GM21529 (cell line): ENCODE data around the gene CENPH.
A peak's percentile ranks its signal among the peaks of the same experiment; 100 is the strongest.
"Not testable (repeated sequence)": the region's sequence is repeated elsewhere in the genome, so short reads cannot be mapped to it uniquely, and the experiment has no call there.

Source experiments
- ATAC-seq: cut with Tn5 transposase; IDR thresholded peaks from one replicate; pipeline ENCODE4 v1.9.1; 2021; ENCODE audit not compliant: unreplicated experiment

CENPH gene

DNA sequence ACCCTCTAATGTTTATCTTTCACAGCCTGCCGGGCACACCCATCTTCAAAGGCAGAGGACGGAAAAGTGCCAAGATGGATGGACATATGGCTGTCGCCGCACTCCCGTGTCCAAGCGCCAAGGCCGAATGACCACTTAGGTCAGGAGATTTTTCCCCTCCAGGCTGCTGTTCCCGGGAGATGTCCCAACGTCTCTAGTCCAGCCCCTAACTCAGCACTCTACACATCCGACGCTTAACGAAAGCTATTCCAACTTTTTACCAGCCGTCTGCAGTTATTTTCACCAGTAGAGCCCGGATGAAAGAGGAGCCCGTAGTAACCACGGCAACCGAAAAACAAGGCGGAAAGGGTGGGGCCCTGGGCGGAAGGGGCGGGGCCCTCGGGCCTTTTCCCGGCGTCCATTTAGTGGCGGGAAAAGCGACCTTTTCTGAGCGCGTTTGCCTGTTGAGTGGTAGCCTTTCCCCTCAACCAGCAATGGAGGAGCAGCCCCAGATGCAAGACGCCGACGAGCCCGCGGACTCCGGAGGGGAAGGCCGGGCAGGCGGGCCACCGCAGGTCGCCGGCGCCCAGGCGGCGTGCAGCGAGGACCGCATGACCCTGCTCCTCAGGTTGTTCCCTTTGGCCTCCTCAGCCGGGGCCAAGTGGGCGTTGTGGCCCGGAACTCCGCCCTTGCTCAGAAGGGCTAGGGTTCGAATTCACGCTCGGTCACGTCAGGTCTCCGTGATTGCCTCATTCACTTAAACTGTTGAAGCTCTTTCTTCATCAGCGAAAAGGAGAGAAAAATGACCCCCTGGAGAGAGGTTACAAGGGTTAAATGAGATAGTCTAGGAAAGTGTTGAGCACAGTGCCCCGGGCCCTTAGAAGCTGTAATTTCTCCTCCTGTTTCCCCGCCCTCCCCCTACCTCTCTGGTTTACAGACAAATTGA lies at the start of gene CENPH:
TSS of gene CENPH (plus strand) at position 422 of the 925 bp plus-strand sequence. CDS start at position 474, 52 bp downstream.
- peak; percentile 97 for ATAC-seq

DNA sequence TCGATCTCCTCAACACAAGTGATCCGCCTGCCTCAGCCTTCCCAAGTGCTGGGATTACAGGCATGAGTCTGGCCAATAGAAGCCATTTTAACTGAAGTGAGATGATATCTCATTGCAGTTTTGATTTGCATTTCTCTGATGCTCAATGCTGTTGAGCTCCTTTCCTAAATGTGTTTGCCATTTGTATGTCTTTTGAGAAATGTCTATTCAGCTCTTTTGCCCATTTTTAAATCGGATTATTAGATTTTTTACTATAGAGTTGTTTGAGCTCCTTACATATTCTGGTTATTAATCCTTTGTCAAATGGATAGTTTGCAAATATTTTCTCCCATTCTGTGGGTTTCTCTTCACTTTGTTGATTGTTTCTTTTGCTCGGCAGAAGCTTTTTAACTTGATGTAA lies 49.1 kb upstream of the CENPH start:
- ATAC-seq: not testable (repeated sequence)

DNA sequence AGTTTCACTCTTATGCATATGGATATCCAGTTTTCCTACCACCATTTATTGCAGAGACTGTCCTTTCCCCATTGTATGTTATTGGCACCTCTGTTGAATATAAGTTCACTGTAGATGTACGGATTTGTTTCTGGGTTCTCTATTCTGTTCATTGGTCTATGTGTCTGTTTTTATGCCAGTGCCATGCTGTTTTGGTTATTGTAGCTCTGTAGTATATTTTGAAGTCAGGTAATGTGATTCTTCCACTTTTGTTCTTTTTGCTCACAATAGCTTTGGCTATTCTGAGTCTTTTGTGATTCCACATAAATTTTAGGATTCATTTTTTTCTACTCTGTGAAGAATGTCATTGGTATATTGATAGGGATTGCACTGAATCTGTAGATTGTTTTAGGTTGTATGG lies 48.6 kb upstream of the CENPH start:
- no peak for ATAC-seq

DNA sequence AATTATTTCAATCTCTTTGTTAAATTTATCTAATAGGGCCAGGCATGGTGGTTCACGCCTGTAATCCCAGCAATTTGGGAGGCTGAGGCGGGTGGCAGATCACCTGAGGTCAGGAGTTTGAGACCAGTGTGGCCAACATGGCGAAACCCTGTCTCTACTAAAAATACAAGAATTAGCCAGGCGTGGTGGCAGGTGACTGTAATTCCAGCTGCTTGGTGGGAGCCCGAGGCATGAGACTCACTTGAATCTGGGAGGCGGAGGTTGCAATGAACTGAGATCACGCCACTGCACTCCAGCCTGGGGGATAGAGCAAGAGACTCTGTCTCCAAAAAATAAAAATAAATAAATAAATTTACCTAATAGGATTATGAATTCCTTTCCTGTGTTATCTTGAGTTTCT lies 40.8 kb upstream of the CENPH start:
- ATAC-seq: not testable (repeated sequence)

DNA sequence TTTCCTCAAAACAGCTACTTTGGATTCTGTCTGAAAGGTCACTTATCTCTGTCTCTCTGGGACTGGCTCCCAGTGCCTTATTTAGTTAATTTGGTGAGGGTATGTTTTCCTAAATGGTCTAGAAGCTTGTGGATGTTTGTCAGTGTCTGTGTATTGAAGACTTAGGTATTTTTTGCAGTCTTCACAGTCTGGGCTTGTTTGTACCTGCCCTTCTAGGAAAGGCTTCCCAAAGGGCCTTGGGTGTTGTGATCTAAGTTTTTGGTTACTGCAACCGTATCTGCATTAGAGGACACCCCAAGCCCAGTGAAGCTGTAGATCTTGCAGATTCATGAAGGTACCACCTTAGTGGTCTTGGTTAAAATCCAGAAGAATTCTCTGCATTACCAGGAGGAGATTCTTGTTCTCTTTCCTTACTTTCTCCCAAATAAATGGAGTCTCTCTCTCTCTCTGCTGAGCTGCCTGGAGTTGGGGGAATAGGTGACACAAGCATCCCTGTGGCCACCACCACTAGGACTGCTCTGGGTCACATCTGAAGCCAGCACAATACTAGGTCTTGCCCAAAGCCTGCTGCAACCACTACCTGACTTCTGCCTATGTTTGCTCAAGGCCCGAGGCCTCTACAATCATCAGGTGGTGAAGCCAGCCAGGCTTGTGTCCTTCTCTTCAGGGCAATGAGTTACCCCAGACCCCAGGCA lies 40.3 kb upstream of the CENPH start:
- no peak for ATAC-seq

DNA sequence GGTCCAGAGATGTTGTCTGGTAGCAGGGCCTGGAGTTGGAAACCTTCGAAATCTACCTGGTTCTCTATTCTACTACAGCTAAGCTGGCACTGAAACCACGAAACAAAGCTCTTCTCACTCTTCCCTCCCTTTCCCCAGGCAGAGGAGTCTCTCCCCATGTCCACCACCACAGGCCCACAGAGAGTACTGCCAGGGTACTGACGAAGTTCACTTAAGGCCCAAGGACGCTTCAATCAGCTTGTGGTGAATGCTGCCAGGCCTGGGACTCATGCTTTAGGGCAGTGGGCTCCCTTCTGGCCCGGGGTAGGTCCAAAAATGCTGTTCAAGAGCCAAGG lies 39.7 kb upstream of the CENPH start:
- ATAC-seq: no peak

DNA sequence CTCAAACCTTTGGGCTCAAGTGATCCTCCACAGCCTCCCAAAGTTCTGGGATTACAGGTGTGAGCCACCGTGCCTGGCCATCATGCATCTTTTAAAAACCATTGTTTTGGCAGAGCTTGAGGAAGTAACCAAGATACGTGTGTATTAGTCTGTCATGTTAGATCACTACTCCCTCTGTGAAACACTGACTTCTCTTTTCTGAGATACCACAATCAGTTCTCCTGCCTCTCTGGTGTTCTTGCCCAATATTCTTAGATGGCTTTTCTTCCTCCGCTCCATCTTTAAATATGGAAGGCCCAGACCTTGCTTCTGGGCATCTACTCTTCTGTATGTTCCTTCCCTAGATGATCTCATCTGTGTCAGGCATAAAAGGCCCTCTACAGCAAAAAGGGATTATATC lies 36.7 kb upstream of the CENPH start:
- no peak for ATAC-seq

DNA sequence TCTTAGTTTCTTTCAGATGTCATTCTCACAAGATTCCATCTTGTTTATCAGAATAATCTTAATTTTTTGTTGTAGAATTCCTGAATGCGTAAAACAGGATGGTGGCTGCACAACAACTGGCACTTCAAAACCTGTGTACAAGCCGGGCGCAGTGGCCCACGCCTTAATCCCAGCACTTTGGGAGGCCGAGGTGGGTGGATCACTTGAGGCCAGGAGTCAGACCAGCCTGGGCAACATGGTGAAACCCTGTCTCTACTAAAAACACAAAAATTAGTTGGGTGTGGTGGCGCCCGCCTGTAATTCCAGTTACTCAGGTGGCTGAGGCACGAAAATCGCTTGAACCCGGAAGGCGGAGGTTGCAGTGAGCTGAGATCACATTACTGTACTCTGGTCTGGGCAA lies 32.9 kb upstream of the CENPH start:
- ATAC-seq: no peak

DNA sequence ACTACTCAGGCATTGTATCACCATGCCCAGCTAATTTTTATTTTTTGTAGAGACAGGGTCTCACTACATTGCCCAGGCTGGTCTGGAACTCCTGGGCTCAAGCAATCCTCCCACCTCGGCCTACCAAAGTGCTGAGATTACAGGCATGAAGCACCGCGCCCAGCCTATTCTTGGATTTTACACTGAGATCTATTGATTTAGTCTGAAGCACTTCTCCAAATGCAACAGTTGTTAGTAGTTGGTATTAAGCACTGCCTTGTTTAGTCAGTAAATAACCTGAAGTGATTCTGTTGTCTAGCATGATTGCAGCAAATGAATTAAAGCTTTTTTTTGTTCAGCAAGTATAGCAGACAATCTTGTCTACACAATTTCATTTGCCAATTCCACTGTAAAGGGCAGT lies 31.3 kb upstream of the CENPH start:
- no peak for ATAC-seq

- ATAC-seq: no peak
These were observed 28.7 kb upstream of the CENPH start for GRCh38 chr5:69160651-69161050.

- ATAC-seq: peak; percentile 99
These were observed 22.5 kb upstream of the CENPH start, which contains the start of gene CCNB1 for GRCh38 chr5:69166686-69167492. TSS of gene CCNB1 (plus strand) at chr5:69167150. CDS start at chr5:69167263, 113 bp downstream.

GRCh38 chr5:69167493-69167855 lies 21.9 kb upstream of the CENPH start:
- no peak for ATAC-seq

DNA sequence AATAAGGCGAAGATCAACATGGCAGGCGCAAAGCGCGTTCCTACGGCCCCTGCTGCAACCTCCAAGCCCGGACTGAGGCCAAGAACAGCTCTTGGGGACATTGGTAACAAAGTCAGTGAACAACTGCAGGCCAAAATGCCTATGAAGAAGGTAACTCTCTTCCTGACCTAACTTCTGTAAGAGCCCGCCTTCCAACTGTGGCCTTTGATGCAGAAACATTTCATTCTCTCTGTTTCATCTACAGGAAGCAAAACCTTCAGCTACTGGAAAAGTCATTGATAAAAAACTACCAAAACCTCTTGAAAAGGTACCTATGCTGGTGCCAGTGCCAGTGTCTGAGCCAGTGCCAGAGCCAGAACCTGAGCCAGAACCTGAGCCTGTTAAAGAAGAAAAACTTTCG lies 21.5 kb upstream of the CENPH start:
- ATAC-seq: no peak

- ATAC-seq: no peak
These were observed 18.9 kb upstream of the CENPH start for GRCh38 chr5:69170495-69170894.

DNA sequence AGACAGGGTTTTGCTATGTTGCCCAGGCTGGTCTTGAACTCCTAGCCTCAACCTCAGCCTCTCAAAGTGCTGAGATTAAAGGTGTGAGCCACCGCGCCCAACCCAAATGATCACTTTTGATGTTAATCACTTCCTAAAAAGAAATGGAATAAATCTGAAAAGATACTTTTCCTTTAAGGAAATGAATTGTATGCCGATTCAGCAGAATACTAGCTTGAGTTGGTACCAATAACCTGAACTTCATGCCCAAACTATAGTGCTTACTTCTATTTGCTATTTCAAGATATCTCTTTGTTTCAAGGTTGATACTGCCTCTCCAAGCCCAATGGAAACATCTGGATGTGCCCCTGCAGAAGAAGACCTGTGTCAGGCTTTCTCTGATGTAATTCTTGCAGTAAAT lies 18.4 kb upstream of the CENPH start:
- no peak for ATAC-seq

DNA sequence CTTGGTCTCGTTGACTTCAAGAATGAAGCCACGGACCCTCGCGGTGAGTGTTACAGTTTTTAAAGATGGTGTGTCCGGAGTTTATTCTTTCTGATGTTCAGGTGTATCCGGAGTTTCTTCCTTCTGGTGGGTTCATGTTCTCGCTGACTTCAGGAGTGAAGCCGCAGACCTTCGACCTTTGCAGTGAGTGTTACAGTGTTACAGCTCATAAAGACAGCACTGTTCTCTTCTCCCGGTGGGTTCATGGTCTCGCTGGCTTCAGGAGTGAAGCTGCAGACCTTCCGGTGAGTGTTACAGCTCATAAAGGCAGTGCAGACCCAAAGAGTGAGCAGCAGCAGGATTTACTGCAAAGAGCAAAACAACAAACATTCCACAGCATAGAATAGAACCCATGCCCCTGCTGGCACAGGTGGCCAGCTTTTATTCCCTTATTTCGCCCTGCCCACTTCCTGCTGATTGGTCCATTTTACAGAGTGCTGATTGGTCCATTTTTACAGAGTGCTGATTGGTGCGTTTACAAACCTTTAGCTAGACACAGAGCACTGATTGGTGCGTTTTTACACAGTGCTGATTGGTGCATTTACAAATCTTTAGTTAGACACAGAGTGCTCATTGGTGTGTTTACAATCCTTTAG lies 7.6 kb upstream of the CENPH start:
- ATAC-seq: not testable (repeated sequence)

GRCh38 chr5:69184621-69185020 lies 4.8 kb upstream of the CENPH start:
- ATAC-seq: no peak

DNA sequence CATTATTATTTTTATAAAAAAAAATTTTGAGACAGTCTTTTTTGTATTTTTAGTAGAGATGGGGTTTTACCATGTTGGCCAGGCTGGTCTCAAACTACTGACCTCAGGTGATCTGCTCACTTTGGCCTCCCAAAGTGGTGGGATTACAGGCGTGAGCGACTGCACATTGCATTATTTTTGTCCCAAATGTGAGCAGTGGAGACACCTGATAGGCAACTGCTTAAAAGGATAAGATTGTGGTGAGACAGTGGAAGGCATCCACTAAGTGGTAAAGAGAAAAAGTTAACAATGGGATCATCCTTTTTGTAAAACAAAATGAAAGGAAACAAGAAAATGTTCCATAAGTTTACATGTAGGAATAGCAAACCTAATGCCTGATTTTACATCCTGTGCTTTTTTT lies 2.0 kb upstream of the CENPH start:
- no peak for ATAC-seq

DNA sequence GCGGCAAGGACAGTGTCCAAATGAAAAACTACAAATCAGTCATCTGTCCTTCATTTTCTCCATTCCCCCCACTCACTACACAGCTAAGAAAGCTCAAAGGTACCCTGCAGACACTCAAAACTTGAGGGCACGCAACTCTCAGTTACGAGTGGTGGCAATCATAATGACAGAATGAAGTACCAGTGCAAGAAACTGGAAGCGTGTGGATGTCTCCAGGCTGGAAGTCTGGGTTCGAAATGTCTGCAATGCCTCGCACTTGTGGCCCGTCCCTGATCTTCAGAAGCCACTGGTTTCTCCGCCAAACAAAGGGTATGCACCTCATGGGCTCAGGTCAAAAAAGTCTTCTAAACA lies 597 bp upstream of the CENPH start:
- no peak for ATAC-seq

DNA sequence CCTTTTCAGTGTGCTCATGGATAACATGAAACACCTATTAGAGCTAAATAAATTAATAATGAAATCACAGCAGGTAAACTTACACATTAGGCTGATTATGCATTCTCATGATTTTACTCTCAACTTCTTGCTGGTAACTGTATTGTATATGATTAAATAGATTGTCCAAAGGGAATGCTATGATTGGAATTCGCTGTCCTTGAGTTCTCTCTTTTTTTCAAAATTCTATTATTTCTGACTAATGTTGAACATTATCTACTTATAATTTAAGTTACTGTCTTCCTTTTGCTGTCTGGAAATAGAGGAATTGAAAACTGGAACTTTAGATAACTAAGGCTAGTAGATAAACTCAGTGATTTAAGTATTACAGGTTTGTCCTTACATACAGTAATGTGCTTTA lies 13.1 kb downstream of the CENPH start:
- ATAC-seq: no peak

GRCh38 chr5:69206528-69207190 lies 17.3 kb downstream of the CENPH start:
- no peak for ATAC-seq
